NCI-H1092 (cell line): Measurements from ENCODE around the gene MORC4.
"Not testable (repeated sequence)": the region's sequence is repeated elsewhere in the genome, so short reads cannot be mapped to it uniquely, and the experiment has no call there.

Experiments
- DNase-seq: peaks from one replicate; lab custom pipeline; 2025; lab: John Stamatoyannopoulos, UW

Gene MORC4

GRCh38 chrX:107000013-107000515 lies at the start of gene MORC4:
Gene MORC4, minus strand, starts transcription at chrX:107000212. Its CDS starts 243 bp downstream, at chrX:106999969.
- DNase-seq = peak; percentile 68

DNA sequence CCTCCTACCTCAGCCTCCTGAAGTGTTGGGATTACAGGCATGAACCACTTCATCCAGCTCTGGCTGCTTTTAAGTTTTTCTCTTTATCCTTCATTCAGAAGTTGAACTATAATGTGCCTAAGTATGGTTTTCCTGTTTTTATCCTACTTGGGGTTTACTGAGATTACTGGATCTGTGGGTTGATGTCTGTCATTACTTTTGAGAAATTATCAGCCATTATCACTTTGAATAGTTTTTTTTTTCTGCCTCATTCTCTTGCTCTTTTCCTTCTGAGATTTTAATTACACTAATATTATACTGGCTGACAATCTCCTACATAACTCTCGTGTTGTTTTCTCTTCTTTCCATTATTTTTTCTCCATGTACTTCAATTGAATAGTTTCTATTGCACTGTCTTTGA lies 47.6 kb upstream of the MORC4 start:
- no peak for DNase-seq

DNA sequence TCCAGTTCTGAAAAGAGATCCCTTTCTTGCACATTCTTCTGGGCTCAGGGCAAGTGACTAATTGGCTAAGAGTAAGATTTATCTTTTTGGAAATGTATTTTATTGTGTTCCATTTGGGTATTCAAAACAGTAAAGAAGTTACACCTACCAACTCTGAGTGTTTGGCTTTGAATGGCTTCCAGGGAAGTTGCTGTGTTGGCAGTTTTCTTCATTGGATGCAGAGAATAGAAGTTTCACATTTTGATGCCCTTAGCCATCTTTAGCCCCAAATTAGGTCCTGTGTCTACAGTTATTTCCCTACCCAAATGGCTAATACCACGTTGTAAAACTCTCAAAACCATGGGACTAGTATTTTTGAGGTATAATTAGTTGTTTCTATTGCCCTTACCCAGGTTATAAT lies 29.7 kb upstream of the MORC4 start:
- DNase-seq = no peak

DNA sequence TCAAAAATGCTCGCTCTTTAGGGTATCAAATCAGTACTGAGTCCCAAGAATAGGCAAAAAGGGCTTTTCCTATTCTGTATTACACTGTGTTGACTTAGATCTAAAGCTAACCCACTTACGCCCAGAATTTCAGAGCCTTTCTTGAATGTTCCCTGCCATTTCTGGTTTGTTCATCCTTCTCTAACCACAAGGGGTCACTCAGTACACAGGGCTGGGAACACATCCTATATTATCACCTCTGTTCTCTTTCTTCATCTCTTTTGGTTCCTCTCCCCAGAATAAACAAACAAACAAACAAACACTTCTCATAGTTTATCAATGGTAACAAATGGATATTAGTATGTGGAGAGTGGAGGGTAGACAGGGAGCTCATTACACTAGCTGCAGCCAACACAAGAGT lies 25.5 kb upstream of the MORC4 start:
- no peak for DNase-seq

GRCh38 chrX:107014936-107015335 lies 14.9 kb upstream of the MORC4 start:
- DNase-seq = no peak

DNA sequence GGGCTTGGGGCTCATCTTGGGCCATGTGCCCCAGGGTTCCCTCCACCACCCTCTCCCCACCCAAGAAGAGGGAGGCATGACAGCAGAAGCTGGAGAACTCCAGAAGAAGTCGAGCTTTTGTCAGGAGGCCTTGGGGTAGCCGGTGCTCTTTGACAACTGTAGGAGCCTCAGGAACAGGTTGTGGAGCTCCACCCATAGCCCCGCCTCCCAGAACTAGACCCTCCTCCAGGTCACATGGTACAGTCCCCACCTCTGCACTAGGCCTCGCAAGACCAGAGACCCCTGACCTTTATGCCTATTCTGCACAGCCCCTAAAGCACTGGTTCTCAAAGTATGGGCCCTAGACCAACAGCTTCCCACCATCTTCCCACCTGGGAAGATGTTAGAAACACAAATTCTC lies 8.0 kb upstream of the MORC4 start:
- DNase-seq = no peak

GRCh38 chrX:106999002-106999975 lies 723 bp downstream of the MORC4 start:
- no peak for DNase-seq

GRCh38 chrX:106997611-106998010 lies 2.4 kb downstream of the MORC4 start:
- no peak for DNase-seq

- no peak for DNase-seq
Observed at GRCh38 chrX:106995678-106996077, 4.3 kb downstream of the MORC4 start.

DNA sequence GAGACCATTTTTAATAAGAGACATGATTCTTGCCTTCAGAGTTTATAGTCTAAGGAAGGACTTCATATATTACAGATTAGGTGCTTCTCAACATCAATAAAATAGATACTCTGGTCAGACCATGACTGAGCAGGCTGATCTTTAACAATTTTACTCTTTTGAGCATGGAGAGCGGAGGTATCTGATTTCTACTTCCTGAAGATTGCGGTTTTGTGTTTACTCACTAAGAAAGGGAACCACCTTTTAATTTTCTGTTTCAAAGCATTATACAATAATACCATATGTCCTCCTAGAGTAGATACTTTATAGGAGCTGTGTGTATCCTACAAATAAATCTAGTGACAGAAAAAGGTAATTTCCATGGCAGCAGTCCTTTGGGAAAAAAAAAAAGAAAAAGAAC lies 12.5 kb downstream of the MORC4 start:
- DNase-seq = no peak

DNA sequence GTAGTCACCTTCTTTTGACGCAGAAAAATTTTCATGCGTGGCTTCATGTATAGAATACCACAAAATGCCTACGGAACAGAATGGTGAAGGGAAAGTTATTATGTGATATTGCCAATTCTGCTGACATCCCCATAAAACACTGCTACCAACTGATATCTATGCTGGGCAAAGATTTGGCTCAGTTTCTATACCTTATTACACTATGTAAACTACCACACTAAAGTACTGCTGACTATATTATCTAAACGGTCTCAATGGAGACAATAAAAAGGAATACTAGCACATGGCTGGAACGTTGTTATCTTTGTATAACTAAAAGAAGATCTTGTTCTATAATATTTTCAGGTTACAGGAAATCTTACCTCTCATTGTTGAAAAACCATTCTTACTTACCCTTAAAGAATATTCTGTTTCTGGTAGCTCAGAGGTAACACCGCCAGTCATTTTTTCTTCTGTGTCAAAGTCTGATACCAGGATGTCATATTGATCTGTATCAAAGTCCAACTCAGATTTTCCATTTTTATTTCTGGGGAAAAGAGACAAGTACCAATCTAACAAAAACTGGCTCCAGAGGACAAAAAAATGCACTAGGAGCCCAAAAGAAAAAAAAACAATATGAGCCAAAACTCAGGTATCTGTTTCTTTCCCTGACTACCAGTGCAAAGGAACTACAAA lies 18.9 kb downstream of the MORC4 start:
- DNase-seq = no peak

DNA sequence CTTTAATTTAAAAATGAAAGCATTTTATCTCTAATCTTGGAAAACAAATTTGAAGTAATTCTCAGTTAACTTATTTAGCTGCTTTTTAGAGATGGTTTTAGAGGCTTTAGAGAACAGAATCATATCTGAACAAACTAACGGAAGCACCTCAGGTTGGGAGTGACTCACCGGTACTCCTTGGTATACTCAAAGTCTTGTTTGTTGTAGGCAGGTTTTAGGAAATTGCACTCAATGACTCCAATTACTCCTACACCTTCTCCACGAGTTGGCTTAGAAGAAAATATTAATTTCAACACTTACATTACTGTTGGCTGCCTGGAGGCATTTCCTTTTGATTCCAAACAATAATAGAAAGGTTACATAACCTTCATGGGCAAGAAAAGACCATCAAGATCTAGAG lies 23.6 kb downstream of the MORC4 start:
- DNase-seq = no peak

DNA sequence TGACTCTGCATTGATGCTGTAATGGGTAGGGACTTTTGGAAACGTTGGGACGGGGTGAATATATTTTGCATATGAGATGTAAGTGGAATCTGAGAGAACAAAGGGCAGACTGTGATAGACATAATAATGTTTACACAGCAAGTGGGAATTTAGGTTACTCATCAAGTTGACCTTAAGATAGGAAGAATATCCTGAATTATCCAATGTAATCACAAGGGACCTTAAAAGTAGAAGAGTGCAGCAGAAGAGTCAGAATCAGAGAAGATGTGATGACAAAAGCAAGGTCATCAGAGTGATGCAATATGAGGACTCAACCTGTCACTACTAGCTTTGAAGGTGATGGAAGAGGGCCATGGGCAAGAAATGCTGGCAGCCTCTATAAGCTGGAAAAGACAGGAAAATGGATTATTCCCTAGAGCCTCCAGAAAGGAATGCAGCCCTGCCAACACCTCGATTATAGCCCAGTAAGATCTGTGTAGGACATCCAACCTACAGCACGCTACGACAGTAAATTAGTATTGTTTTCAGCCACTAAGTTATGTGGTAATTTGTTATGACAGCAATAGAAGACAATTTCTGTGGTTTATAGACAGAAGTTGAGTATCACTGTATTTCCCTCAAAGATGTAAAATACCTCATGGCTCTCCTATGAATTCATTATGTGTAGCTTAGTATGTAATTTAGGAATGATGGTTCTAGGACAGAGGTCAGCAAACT lies 26.4 kb downstream of the MORC4 start:
- DNase-seq = no peak

DNA sequence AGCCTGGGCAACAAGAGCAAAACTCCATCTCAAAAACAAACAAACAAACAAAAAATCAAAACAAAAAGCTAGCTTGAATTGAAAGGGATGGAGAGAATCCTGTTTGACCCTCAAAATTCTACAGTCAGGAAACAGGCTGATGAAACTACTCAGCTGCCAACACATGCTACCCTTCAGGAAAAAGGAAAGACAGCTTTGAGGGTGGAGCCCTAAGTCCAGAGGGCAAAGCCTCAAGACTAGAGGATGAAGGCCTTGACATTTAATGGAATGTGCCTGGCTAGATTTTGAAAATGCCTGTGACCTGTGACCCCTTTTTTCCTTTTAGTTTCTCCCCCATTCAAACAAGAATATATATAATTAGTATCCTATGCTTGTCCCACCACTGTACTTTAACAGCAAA lies 27.1 kb downstream of the MORC4 start:
- no peak for DNase-seq

- not testable (repeated sequence) for DNase-seq
Observed at GRCh38 chrX:106966547-106966946, 33.5 kb downstream of the MORC4 start.

DNA sequence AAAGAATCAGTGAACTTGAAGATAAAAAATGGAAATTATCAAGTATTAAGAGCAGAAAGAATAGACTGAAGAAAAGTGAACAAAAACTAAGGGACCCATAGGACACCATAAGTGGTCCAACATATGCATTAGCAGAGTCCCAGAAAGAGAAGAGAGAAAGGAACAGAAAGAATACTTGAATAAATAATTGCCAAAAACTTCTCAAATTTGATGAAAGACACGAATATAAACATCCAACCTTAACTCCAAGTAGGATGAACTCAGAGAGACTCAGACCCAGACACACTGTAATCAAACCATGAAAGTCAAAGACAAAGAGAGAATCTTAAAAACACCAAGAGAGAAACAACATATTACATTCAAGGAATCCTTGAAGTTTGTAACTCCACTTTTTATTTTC lies 35.7 kb downstream of the MORC4 start:
- no peak for DNase-seq

- DNase-seq = no peak
Observed at GRCh38 chrX:106963111-106963510, 36.9 kb downstream of the MORC4 start.

GRCh38 chrX:106959901-106960300 lies 40.1 kb downstream of the MORC4 start:
- no peak for DNase-seq

DNA sequence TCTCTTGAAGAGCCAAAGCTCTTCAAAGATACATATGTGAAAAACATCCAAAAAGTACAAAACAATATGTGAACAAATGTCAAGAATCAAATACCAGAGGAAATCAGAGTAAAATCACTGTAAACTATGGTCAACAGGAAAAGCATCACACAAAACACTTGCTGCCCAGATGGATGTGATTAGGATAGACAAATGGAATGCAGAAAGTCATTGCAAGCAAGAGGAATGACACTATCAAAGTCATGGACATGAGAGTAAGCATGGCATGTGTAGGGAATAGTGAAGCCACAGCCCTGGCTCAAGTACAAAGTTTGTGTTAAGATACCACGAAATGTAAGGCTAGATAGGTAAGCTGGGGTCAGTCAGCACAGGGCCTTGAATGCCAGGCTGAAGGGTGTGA lies 42.2 kb downstream of the MORC4 start:
- no peak for DNase-seq

DNA sequence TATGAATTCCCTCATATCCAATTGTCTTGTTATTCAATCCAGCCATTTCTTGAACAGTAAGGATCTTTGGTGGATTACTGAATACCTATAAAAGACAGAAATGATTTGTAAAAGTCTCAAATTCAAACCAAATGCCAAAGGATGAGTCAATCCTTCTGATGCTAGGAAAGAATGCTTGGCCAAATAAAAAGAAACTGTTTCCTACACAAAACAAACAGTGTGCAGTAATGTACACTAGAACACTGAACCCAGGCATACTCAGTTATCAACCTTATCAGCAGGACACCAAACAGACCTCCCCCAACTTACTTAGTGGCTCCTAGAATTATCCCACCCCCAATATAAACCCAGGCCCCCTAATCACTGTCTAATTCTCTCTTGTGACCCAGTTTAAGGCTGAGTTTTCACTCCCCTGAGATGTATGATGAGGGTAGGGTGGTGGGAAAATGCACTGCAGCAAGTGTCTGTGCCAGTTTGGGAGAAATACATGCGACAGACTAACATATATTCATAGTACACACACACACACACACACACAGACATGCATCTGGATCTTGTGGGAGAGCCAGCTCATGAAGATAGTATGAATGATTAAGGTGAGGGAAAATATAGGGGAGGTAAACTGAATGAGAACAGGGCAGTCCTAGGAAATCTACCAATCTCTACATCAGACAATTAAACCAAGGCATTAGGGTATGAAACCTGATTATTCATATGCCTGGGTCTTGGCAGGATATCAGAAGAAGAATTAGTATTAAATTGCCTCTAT lies 44.8 kb downstream of the MORC4 start:
- DNase-seq = no peak

- no peak for DNase-seq
Observed at GRCh38 chrX:106954041-106954440, 46.0 kb downstream of the MORC4 start.

GRCh38 chrX:106952988-106953387 lies 47.0 kb downstream of the MORC4 start:
- no peak for DNase-seq
